HTR-8/SVneo (cell line): ENCODE data around the gene CEACAM1.
A peak's percentile ranks its signal among the peaks of the same experiment; 100 is the strongest.
"Not testable (repeated sequence)": the region's sequence is repeated elsewhere in the genome, so short reads cannot be mapped to it uniquely, and the experiment has no call there.

Experiments
- DNase-seq: peaks from one replicate; pipeline ENCODE4 v3.0.0; 2011; ENCODE audit warnings: low spot score, mixed read lengths; ENCODE audit not compliant: insufficient read length
- FAIRE-seq: peaks from 2 replicates; lab custom pipeline; 2011; peaks lifted over from hg19 to GRCh38; lab: Jason Lieb, UNC

CEACAM1 gene

DNA sequence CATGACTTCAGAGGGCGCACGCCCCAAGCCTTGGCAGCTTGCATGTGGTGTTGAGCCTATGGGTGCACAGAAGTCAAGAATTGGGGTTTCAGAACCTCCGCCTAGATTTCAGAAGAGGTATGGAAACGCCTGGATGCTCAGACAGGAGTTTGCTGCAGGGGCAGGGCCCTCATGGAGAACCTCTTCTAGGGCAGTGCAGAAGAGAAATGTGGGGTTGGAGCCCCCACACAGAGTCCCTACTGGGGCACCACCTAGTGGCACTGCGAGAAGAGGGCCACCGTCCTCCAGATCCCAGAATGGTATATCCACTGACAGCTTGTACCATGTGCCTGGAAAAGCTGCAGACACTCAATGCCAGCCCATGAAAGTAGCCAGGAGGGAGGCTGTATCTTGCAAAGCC is 22.2 kb upstream of the CEACAM1 start:
- not testable (repeated sequence) for FAIRE-seq, DNase-seq

DNA sequence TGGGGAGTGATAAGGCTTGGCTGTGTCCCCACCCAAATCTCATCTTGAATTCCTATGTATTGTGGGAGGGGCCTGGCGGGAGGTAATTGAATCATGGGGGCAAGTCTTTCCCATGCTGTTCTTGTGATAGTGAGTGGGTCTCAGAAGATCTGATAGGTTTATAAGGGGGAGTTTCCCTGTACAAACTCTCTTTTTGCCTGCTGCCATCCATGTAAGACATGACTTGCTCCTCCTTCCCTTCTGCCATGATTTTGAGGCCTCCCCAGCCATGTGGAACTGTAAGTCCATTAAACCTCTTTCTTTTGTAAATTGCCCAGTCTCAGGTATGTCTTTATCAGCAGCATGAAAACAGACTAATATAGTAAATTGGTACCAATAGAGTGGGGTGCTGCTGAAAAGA is 20.8 kb upstream of the CEACAM1 start:
- not testable (repeated sequence) for FAIRE-seq, DNase-seq

DNA sequence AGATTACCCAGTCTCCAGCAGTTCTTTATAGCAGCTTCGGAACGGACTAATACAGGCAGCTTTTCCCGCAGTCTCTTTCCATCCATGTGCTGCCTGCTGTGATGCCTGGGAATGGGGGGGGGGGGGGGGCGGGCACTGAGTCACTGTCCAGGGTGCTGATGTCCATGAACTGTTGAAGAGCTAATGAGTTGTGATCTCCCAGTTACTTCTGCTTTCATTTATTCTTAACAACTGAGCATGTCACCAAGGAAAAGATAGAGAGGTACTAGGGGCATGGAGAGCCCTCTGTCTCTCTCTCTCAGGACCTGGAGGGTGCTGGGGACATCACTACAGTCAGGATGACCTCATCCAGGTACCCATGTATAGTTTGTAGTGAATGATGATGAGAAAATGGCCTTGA is 20.3 kb upstream of the CEACAM1 start:
- no peak for DNase-seq
- FAIRE-seq, result no peak

DNA sequence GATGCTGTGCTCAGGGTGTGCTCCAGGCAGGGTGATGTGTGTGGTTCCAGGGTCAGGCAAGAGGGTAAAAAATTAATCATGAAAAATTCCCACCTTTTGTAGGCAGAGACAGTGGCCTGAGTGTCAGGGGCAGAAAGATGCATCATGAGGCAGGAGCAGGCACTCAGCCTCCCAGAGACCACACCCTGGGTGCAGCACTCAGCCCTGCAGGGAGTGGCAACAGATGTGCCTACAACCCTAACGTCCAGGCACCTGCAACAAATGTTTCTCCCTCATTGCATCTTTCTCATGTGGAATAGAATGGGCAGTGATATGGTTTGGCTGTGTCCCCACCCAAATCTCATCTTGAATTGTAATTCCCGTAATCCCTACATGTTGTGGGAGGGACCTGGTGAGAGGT is 19.6 kb upstream of the CEACAM1 start:
- FAIRE-seq (no peak), DNase-seq (no peak)

DNA sequence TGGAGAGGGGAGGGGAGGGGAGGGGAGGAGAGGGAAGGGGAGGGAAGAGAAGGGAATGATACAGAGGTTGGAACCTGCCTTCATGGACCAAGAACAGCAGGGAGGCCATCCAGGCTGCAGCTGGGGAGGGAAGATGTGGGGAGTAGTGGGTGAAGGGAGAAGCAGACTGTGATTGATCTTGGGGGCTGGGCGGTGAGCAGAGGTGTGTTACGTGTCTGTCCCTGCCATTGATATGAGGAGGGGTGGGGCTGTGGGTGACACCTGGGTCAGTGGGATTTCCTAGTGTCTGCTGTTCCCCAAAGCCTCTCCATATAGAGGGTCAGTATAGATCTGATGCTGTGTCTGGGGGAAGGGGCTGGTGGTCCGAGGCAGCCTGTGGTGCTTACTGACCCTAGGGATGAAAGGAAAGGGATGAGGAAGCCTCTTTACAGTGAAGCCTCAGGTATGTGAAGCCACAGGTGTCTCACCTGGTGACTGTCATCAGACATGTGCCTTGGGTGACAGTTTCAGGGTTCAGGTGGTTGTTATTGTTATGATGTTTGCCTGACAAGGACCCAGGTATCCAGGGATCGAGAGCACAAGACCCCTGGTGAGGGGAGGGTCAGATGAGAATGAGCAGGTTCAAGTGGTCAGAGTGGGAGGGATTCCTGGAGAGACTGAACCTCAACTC is 18.7 kb upstream of the CEACAM1 start:
- FAIRE-seq, result no peak

DNA sequence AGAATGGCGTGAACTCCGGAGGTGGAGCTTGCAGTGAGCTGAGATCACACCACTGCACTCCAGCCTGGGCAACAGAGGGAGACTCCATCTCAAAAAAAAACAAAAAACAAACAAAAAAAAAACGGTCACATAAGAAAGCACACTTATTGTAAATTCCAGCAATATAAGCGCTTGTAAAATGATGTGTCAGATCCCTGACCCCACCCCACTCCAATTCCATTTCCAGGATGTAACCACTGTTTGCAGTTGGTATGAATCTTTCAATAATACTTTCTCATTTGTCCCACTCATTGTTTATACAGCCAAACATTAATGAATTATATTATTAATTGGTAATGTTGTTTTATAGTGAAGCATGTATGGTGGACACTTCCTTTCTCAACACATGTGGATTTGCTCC is 15.9 kb upstream of the CEACAM1 start:
- DNase-seq (no peak), FAIRE-seq (no peak)

More for the DNA sequence above, 18.7 kb upstream of the CEACAM1 start:
- DNase-seq, result no peak

DNA sequence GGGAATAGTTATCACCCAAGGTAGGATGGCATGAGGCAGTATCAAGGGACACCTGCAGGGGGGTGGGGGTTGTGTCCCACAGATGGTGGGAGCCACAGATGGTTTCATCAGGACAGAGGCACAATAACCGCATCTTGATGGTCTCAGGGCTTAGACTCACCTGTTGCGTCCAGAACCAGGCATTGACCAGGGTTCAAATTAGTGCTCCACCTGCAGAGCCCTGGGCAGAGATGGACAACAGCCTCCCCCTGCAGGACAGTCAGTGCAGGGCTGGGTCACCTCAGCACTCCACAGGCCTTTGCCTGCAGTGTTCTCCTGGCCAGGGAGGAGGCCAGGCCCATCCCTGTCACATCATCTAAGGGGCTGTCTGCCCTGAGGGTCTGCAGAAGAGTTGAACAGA is 14.5 kb upstream of the CEACAM1 start:
- FAIRE-seq (no peak), DNase-seq (no peak)

DNA sequence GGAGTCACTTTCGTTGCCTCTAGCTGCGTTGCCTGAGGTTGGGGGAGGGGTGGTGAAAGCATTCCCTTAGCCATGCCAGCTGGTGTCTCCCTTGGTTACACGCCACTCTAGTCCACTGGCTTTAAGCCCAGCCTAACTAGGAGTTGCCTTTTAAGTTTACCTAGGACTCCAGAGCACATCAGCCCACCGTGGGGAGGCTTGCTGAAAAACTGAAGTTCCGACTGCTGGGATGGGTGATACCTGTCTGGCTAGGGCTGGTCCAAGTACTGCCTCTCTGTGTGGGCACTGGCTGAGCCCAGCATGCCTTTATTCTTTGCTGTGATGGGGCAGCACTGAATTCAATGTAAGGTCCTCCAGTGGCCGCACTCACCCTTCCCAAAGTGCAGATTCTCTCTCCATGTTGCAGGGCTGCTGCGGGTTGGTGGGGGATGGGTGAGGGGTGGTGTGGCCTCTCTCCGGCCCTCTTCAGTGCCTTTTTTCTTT is 11.8 kb upstream of the CEACAM1 start:
- FAIRE-seq (no peak), DNase-seq (no peak)

DNA sequence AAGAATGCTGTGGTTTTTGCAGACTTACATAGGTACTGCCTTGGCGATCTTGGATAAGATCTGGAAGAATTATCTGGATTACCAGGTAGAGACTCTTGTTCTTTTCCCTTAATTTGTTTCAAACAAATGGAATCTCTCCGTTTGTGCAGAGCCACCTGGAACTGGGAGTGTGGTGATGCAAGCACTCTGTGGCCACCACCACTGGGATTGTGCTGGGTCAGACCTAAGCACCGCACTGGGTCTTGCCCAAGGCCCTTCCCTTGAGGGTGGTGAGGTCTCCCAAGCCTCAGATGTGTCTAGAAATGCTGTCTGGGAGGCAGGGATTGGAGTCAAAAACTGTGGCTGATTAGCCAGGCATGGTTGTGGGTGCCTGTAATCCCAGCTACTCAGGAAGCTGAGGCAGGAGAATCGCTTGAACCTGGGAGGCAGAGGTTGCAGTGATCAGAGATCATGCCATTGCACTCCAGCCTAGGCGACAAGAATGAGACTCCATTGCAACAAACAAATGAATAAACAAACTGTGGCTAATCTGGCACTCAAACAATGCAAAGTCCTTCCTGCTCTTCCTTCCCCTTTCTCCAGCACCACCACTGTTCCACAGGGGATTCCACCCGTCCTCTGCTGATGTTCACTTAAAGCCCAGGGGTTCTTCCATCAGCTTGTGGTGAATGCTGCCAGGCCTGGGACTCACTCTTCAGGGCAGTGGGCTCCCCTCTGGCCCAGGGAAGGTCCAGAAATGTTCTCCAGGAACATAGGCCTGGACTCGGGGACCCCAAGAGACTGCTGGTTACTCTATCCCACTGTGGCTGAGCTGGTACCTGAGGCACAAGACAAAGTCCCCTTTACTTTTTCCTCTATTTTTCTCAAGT is 10.8 kb upstream of the CEACAM1 start:
- FAIRE-seq (no peak), DNase-seq (no peak)

DNA sequence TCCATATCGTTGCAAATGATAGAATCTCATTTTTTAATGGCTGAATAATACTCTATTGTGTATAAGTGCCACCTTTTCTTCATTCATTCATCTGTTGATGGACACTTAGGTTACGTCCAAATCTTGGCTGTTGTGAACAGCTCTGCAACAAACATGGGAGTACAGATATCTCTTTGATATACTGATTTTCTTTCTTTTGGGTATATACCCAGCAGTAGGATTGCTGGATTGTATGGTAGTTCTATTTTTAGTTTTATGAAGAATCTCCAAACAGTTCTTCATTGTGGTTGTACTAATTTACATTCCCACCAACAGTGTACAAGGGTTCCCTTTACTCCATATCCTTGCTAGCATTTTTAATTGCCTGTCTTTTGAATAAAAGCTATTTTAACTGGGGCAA is 7.0 kb upstream of the CEACAM1 start:
- DNase-seq, FAIRE-seq: not testable (repeated sequence)

DNA sequence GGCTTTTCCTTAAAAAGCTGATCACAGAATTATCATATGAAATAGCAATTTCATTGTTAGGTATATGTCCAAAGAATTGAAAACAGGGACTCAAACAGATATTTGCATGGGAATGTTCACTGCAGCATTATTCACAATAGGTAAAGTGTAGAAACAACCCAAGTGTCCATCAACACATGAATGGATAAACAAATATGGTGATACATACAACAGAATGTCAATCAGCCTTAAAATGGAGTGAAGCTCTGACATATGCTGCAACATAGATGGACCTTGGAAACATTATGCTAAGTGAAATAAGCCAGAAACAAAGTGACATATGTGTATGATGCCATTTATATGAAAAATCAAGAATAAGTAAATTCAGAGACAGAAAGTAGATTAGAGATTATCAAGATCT is 6.1 kb upstream of the CEACAM1 start:
- FAIRE-seq, result no peak
- no peak for DNase-seq

DNA sequence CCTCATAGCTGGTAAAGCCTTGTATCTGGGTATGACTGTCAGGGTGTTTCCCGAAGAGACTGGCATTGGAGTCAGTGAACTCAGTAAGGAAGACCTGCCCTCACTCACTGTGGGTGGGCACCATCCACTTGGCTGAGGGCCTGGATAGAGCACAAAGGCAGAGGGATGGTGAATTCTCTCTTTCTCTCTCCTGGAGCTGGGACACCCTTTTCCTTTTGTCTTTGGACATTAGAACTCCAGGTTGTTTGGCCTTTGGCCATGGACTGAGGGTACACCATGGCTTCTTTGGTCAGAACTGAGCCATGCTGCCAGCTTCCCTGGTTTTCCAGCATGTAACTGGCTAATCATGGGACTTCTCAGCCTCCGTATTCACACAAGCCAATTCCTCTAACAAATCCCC is 4.6 kb upstream of the CEACAM1 start:
- FAIRE-seq, result no peak
- no peak for DNase-seq

DNA sequence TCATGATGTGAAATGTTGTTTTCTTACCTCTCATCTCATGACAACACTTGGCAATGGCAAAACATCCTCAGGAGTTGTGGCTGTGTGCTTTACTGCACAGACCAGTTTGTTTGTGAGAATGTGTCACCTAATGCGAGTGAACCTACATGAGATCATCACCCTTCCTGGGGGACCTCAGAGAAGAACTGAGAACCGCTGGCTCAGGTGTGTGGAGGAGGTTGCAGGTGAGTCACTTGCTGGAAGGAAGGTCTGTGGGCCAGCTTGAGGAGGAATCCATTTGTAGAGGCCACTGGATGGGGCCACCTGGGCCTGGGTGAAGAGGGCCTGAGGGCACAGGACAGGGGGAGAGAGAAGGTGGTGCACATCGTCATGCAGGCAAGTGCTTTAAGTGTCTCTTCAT is 3.0 kb upstream of the CEACAM1 start:
- FAIRE-seq, result no peak
- DNase-seq, result no peak

DNA sequence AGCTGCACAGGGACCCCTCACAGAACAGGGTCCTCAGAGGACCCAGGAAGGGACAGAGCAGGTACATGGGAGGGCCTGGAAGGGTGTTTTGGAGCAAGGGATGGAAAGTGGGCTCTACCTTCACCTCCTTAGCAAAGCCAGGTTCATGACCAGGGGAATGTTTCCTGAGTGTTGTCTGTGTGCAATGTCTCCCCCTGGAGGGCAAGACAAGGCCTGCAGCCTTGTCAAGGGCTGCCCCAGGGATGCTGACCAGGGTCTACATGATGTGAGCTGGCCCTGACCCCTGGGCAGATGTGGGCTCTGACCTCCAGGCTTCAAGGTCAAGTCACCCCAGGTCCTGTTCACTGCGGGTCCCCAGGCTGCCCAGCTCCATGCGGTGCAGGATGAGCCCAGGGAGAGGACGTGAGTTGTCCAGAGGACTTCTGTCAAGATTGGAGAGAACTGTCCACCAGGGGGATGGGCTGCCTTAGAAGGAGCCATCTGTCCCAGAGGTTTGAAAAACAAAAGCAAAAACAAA is 1.0 kb upstream of the CEACAM1 start:
- peak; percentile 84 for DNase-seq
- FAIRE-seq, result peak; percentile 84

DNA sequence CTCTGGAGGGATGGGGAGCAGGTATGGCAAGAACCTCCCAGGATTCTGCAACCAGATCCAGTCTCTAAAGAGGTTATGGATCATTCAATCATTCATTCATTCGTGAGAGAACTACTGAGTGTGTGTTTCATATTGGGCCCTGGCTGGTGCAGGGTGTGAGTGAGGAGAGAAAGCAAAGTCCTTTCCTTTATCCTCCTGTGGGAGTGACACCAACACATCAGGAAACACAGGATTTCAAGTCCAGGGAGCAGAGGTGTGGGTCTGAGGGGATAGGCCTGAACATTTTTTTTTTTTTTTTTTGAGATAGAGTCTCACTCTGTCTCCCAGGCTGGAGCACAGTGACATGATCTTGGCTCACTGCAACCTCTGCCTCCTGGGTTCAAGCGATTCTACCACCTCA is 3.3 kb downstream of the CEACAM1 start:
- FAIRE-seq (no peak), DNase-seq (no peak)

DNA sequence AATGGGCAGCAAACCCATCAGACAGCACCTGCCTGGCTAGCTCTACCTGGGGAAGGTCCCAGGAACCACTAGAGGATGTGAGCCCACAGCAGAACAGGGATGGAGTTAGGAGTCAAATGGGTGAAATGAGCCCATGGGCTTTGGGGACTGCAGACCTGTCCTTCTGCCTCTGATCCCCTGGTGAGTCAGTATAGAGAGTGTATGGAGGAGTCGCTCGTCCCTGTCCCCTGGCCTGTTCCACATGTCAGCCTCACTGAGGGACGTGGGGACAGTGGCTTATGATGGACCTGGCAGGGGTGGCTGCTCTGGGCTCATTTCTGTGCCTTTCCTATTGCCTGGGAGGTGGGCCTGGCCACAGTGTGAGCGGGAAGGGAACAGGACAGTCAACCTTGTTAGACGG is 4.0 kb downstream of the CEACAM1 start:
- FAIRE-seq (no peak), DNase-seq (no peak)

DNA sequence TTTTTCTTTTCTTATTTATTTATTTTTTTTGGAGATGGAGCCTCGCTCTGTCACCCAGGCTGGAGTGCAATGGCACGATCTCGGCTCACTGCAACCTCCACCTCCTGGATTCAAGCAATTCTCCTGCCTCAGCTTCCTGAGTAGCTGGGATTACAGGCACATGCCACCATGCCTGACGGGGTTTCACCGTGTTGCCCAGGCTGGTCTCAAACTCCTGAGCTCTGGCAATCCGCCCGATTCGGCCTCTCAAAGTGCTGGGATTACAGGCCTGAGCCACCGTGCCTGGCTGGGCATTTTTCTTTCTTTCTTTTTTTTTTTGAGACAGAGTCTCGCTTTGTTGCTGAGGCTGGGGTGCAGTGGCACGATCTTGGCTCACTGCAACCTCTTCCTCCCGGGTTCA is 6.0 kb downstream of the CEACAM1 start:
- not testable (repeated sequence) for FAIRE-seq, DNase-seq

DNA sequence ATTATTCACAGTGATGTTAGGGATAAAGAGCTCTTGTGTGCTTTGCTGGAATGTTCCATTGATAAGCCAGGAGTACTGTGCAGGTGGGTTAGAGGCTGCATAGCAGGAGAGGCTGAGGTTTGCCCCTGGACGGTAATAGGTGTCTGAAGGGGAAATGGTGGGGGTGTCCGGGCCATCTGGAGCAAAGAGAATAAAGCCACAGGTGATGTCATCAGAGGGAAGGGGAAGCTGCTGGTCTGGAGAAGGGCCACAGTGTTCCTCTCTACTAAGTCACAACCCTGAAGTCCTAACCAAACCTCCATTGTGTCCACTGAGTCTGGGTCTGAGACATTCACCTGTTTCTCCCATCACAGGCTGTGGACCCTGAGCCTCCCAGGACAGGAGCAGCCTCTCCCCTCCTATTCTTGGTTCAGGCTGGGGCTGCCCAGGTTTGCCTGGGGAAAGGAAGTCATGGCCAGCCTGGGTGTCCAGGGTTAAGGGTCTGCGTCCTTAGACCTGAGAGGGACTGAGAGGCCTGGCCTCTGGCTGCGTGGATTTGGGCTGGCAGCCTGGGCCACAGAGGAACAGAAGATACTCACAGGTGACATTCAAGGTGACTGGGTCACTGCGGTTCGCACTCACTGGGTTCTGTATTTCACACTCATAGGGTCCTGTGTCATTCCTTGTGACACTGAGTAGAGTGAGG is 6.8 kb downstream of the CEACAM1 start:
- FAIRE-seq (no peak), DNase-seq (no peak)

DNA sequence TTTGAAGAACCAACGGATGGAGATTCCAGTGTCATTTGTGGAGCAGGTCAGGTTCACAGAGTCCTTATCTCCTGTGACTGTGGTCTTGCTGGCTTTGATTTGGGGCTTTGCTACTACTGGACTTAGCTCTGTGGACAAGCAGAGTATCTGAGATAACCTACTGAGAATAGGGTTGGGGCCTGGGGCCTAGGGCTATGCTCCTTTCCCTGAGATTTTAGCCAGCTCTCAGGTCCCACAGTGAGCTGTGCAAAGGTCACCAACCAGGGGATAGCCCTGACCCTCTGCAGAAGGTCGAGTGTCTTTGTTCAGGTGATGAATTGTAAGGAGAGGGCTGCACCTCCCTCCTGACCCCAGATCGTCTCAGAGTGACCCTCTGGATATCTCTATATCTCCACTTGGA is 9.2 kb downstream of the CEACAM1 start:
- FAIRE-seq, result no peak
- no peak for DNase-seq

DNA sequence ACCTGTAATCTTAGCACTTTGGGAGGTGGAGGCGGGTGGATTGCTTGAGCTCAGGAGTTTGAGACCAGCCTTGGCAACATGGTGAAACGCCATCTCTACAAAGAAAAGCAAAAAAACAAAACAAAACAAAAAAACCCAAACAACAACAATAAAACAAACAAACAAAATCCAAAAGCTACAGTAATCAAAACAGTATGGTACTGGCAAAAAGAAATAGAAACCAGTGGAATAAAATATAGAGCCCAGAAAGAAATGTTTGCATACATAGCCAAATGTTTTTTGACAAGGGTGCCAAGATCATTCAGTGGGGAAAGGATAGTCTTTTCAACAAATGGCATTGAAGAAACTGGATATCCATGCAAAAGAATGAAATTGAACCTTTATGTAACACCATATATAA is 11.5 kb downstream of the CEACAM1 start:
- no peak for DNase-seq
- FAIRE-seq, result no peak
